Activated CD8-positive, alpha-beta memory T cell treated with anti-CD3 and anti-CD28 coated beads, Interleukin-2, amount 50 U/mL, for 48 hours (primary cell): ENCODE results near the gene KLF15.

Experiments used
- DNase-seq: peaks from one replicate; pipeline ENCODE4 v3.0.0-alpha.2; 2020

KLF15 gene

GRCh38 chr3:126357295-126358037 lies at the start of gene KLF15:
TSS of gene KLF15 (minus strand) at chr3:126357408. CDS start at chr3:126352922, 4,486 bp downstream.
- DNase-seq = peak; percentile 91

- DNase-seq = no peak
These were observed 49.4 kb upstream of the KLF15 start for GRCh38 chr3:126406389-126407296.

- DNase-seq = no peak
These were observed 45.6 kb upstream of the KLF15 start for GRCh38 chr3:126402666-126403302.

- DNase-seq = no peak
These were observed 45.0 kb upstream of the KLF15 start for GRCh38 chr3:126402178-126402577.

GRCh38 chr3:126401611-126402160 lies 44.5 kb upstream of the KLF15 start:
- peak; percentile 15 for DNase-seq

GRCh38 chr3:126399756-126400155 lies 42.5 kb upstream of the KLF15 start:
- no peak for DNase-seq

- no peak for DNase-seq
These were observed 42.1 kb upstream of the KLF15 start for GRCh38 chr3:126399351-126399735.

- no peak for DNase-seq
These were observed 41.5 kb upstream of the KLF15 start for GRCh38 chr3:126398423-126399350.

- DNase-seq = no peak
These were observed 40.6 kb upstream of the KLF15 start for GRCh38 chr3:126397610-126398422.

GRCh38 chr3:126396536-126396935 lies 39.3 kb upstream of the KLF15 start:
- DNase-seq = no peak

GRCh38 chr3:126395846-126396513 lies 38.8 kb upstream of the KLF15 start:
- DNase-seq = no peak

GRCh38 chr3:126394977-126395321 lies 37.7 kb upstream of the KLF15 start:
- DNase-seq = no peak

- DNase-seq = no peak
These were observed 37.2 kb upstream of the KLF15 start, which contains the start of gene CFAP100 for GRCh38 chr3:126394179-126394976. TSS of gene CFAP100 (plus strand) at chr3:126394909. CDS start at chr3:126396001, 1,092 bp downstream.

- DNase-seq = no peak
These were observed 36.4 kb upstream of the KLF15 start for GRCh38 chr3:126393563-126393962.

GRCh38 chr3:126392246-126392645 lies 35.0 kb upstream of the KLF15 start:
- peak; percentile 10 for DNase-seq

- DNase-seq = peak; percentile 20
These were observed 34.4 kb upstream of the KLF15 start for GRCh38 chr3:126391631-126392030.

GRCh38 chr3:126390751-126391150 lies 33.5 kb upstream of the KLF15 start:
- peak; percentile 32 for DNase-seq

GRCh38 chr3:126390201-126390600 lies 33.0 kb upstream of the KLF15 start:
- peak; percentile 34 for DNase-seq

- peak; percentile 46 for DNase-seq
These were observed 32.6 kb upstream of the KLF15 start for GRCh38 chr3:126389794-126390146.
